Right renal cortex interstitium (tissue), 3 donors: ENCODE measurements around the gene HINT1. TPM values are rescaled to one million over a fixed set of nuclear protein-coding genes. Genes with fewer than 3 reads are reported as not detected.
A peak's percentile ranks its signal among the peaks of the same experiment; 100 is the strongest.

Experiments
- DNase-seq, 3 donors: peaks; one replicate each; pipeline ENCODE4 v3.0.0-alpha.2; 2013; ENCODE audit warnings: low read depth in 3 of 3, low spot score in 2 of 3
- polyA plus RNA-seq, 3 donors: library from polyadenylated mRNA; unstranded; fragments of 120-200 nt; gene quantifications; one replicate each; pipeline ENCODE4 v1.2.1, GENCODE V29; 2013; ENCODE audit not compliant: insufficient read length in 3 of 3

Gene HINT1
- polyA plus RNA-seq, 3 donors = 408 to 489 (median 479) TPM

DNA sequence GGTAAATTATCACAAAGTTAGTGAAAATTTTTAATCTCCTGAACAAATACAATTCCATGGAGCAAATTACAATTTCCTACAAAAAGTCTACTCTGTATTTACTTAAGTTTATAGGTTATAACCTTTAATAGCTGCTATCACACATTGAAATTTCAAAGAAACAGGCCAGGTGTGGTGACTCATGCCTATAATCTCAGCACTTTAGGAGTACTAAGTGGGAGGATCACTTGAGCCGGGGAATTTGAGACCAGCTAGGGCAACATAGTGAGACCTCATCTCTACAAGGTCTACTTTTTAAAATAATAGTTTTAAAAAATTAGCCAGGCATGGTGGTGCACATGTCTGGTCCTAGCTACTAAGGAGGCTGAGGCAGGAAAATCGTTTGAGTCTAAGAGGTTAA is 50.3 kb downstream of the HINT1 start:
- DNase-seq = no peak

DNA sequence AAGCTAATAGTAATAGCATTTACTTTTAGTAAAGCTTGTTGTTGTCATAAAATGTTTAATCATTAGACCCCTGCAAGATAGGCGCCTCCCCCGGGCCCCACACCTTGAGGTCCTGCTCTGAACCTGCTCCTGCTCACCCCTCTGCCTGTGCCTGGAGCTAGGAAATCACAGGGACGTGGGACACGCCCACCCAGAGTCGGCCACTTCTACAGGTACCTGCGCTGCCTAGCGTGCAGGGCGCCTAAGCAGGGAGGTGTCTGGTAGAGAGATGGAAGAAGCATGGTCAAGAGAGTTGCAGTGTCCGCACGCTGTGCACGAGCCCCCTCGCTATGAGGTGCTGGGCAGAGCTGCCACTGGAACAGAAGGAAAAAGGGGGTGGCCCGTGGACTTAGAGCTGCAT is 52.6 kb downstream of the HINT1 start:
- DNase-seq = no peak

DNA sequence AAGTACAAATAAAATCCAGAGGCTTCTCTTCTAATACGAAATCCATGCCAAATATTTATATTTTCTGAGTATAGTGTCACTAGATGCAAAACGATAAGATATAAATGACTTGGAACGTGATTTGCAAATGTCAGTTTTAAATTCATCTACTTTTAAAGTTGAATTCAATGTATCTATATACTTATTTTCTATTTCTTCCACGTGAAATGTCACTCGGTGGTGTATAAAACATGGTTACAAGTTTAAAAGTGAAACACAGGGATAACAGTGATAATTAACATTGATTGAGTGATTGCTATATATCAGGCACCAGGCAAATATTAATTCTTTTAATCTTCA is 54.8 kb downstream of the HINT1 start:
- DNase-seq = no peak

DNA sequence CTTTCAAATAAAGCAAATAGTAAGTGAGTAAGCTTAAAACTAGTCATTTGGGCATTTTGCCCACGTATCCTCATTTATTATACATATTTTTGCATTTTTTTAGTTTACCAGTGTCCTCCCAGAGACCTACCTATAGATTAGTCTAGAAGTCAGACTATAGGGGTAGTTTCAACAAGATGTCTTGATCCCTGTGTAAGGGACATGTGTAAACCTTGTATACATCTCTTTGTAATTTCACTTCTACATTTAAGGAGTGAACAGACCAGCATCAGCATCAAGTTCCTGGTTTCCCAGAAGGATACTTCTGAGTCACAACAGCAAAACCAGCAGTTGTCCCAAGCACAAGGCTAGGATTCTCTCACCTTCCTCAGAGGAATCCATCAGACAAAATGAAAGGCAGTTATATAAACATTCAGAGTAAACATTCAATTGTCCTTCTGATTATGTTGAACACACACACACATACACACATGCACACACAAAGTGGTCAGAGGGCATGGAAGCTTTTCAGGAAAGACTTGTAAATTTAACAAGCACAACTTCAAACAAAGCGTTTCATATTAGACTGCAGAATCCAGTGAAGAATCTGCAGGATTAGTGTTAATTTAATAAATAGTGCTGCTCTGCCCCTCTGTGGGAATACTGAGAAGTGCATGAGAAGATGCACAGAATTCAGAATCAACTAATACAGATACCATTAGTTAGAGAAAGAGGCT is 55.4 kb downstream of the HINT1 start:
- DNase-seq = peak in 2 of 3 donors; percentile 16 to 27

Other genes starting within 250 kb of the HINT1 start
- gene LYRM7, start 5.7 kb upstream of the HINT1 start, polyA plus RNA-seq = 10 to 100 TPM; 12.7 to 14.0 (median 13.8) TPM
- 10 to 100 TPM; 54.7 to 61.1 (median 56.1) TPM for gene CDC42SE2, start 98.8 kb upstream of the HINT1 start, polyA plus RNA-seq